GM10248 (cell line): Measurements from ENCODE around the gene PHLPP2.

Source experiments
- CTCF ChIA-PET: fragments of 300-600 bp; sonication (Branson Sonifier 250); formaldehyde crosslinking; extraction: SDS; loops from one replicate; lab custom pipeline; 2021; ENCODE audit warnings: antibody characterized with exemption; lab: Yijun Ruan, JAX
- POLR2A ChIA-PET: fragments of 350-650 bp; sonication (Branson Sonifier 250); formaldehyde crosslinking; extraction: SDS; loops from one replicate; lab custom pipeline; 2020; ENCODE audit warnings: antibody characterized with exemption; lab: Yijun Ruan, JAX
- DNase-seq: peaks from one replicate; pipeline ENCODE4 v3.0.0; 2012; ENCODE audit errors: extremely low spot score
- TF ChIP-seq, protein P1 (sequence below): IDR thresholded peaks from 2 replicates; pipeline ENCODE4 v1.5.1; 2012; ENCODE audit warnings: mild to moderate bottlenecking, low read depth; ENCODE audit errors: extremely low read depth, missing control alignments, control extremely low read depth

The PHLPP2 gene, protein sequence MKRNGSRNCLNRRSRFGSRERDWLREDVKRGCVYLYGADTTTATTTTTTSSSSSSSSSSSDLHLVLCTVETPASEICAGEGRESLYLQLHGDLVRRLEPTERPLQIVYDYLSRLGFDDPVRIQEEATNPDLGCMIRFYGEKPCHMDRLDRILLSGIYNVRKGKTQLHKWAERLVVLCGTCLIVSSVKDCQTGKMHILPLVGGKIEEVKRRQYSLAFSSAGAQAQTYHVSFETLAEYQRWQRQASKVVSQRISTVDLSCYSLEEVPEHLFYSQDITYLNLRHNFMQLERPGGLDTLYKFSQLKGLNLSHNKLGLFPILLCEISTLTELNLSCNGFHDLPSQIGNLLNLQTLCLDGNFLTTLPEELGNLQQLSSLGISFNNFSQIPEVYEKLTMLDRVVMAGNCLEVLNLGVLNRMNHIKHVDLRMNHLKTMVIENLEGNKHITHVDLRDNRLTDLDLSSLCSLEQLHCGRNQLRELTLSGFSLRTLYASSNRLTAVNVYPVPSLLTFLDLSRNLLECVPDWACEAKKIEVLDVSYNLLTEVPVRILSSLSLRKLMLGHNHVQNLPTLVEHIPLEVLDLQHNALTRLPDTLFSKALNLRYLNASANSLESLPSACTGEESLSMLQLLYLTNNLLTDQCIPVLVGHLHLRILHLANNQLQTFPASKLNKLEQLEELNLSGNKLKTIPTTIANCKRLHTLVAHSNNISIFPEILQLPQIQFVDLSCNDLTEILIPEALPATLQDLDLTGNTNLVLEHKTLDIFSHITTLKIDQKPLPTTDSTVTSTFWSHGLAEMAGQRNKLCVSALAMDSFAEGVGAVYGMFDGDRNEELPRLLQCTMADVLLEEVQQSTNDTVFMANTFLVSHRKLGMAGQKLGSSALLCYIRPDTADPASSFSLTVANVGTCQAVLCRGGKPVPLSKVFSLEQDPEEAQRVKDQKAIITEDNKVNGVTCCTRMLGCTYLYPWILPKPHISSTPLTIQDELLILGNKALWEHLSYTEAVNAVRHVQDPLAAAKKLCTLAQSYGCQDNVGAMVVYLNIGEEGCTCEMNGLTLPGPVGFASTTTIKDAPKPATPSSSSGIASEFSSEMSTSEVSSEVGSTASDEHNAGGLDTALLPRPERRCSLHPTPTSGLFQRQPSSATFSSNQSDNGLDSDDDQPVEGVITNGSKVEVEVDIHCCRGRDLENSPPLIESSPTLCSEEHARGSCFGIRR (N-terminal part only)

GRCh38 chr16:71724320-71724751 lies at the start of gene PHLPP2:
Gene PHLPP2, minus strand, starts transcription at chr16:71724701. Its CDS starts 9,906 bp downstream, at chr16:71714795.
- TF ChIP-seq, protein P1, sequence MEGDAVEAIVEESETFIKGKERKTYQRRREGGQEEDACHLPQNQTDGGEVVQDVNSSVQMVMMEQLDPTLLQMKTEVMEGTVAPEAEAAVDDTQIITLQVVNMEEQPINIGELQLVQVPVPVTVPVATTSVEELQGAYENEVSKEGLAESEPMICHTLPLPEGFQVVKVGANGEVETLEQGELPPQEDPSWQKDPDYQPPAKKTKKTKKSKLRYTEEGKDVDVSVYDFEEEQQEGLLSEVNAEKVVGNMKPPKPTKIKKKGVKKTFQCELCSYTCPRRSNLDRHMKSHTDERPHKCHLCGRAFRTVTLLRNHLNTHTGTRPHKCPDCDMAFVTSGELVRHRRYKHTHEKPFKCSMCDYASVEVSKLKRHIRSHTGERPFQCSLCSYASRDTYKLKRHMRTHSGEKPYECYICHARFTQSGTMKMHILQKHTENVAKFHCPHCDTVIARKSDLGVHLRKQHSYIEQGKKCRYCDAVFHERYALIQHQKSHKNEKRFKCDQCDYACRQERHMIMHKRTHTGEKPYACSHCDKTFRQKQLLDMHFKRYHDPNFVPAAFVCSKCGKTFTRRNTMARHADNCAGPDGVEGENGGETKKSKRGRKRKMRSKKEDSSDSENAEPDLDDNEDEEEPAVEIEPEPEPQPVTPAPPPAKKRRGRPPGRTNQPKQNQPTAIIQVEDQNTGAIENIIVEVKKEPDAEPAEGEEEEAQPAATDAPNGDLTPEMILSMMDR = no peak
- ChIA-PET CTCF (interaction anchor here (1.0 to 2.1 kb wide), 2 partner anchors 10 to 159 kb away, joined by 3 to 5 read pairs; no protein-coding TSS in a partner anchor), POLR2A (interaction anchor here (1.0 kb wide), 1 partner anchor 10 kb away, joined by 3 read pairs; no protein-coding TSS in a partner anchor)
- DNase-seq = no peak

GRCh38 chr16:71771571-71771970 lies 47.1 kb upstream of the PHLPP2 start:
- POLR2A ChIA-PET = no interaction called here
- CTCF ChIA-PET = interaction anchor here (1.3 kb wide), 1 partner anchor 112 kb away, joined by 3 read pairs; no protein-coding TSS in a partner anchor
- TF ChIP-seq, protein P1 = no peak
- no peak for DNase-seq

- DNase-seq = no peak
- ChIA-PET POLR2A (no interaction called here), CTCF (interaction anchor here (1.3 kb wide), 1 partner anchor 42 kb away, joined by 3 read pairs; no protein-coding TSS in a partner anchor)
- TF ChIP-seq, protein P1 = no peak
Measured at GRCh38 chr16:71769222-71769621, 44.7 kb upstream of the PHLPP2 start.

GRCh38 chr16:71767060-71767900 lies 42.8 kb upstream of the PHLPP2 start:
- no peak for DNase-seq
- TF ChIP-seq, protein P1 = no peak
- ChIA-PET CTCF (interaction anchor here (1.2 kb wide), 1 partner anchor 35 kb away, joined by 3 read pairs; no protein-coding TSS in a partner anchor), POLR2A (no interaction called here)

DNA sequence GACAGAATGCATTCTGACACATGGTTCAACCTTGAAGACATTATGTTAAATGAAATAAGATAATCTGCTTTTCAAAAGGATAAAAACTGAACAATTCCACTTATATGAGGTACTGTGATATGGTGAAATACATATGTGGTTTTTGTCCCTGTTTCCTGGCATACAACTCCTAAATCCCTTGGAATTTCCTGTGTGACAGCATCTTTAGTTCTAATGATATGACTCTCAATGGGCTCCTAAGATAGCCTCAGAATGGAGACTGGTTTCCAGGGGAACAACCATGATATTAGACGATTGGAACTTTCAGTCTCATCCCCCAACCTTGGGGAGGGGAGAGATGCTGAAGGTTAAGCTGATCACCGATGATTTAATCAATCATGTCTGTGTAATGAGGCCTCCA lies 37.7 kb upstream of the PHLPP2 start:
- TF ChIP-seq, protein P1 = no peak
- ChIA-PET POLR2A (no interaction called here), CTCF (interaction anchor here (1.1 kb wide), 1 partner anchor 8 kb away, joined by 3 read pairs; no protein-coding TSS in a partner anchor)
- DNase-seq = no peak
